Measurements from ENCODE around the gene ADIG. TPM values are rescaled to one million over a fixed set of nuclear protein-coding genes. Genes with fewer than 3 reads are reported as not detected.

The ADIG gene
- total and polyA plus RNA-seq, 2 of the 13 experiments (the other 11 are each of a cell fraction or from before 2014, with no cell fraction given): 0.15 TPM; not detected in 1

- TF ChIP-seq STAT5B (CRISPR knock-in tag; IDR thresholded peaks at IDR 0.05) (no peak), THAP9 (CRISPR knock-in tag; IDR thresholded peaks at IDR 0.05; ENCODE audit: borderline replicate concordance) (no peak), ZNF512 (CRISPR knock-in tag; IDR thresholded peaks at IDR 0.05) (no peak), ARNTL (CRISPR knock-in tag; IDR thresholded peaks at IDR 0.05) (no peak), CHCHD3 (CRISPR knock-in tag; IDR thresholded peaks at IDR 0.05) (no peak), RELA (CRISPR knock-in tag; IDR thresholded peaks at IDR 0.05) (no peak; the same call in 1 of the 2 replicates), NR2F6 (IDR thresholded peaks at IDR 0.05) (peak; percentile 100), NR2F6 (CRISPR knock-in tag; IDR thresholded peaks at IDR 0.05) (peak; percentile 100), RFX1 (IDR thresholded peaks at IDR 0.05) (no peak), ARNT (IDR thresholded peaks at IDR 0.05) (no peak), MIER3 (CRISPR knock-in tag; IDR thresholded peaks at IDR 0.05; ENCODE audit: borderline replicate concordance) (peak; percentile 97; the same call in 1 of the 2 replicates), HOXD1 (CRISPR knock-in tag; IDR thresholded peaks at IDR 0.05) (peak; percentile 94), GABPB1 (CRISPR knock-in tag; IDR thresholded peaks at IDR 0.05) (no peak), POGZ (CRISPR knock-in tag; IDR thresholded peaks at IDR 0.05) (peak; percentile 78; the same call in 1 of the 2 replicates), ZNF672 (CRISPR knock-in tag; IDR thresholded peaks at IDR 0.05) (no peak)
- TF ChIP-seq, protein P1, sequence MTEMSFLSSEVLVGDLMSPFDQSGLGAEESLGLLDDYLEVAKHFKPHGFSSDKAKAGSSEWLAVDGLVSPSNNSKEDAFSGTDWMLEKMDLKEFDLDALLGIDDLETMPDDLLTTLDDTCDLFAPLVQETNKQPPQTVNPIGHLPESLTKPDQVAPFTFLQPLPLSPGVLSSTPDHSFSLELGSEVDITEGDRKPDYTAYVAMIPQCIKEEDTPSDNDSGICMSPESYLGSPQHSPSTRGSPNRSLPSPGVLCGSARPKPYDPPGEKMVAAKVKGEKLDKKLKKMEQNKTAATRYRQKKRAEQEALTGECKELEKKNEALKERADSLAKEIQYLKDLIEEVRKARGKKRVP (CRISPR knock-in tag; IDR thresholded peaks at IDR 0.05): peak in 1 of 2 experiments; percentile 83; a peak in 2 of 4 replicates
- TF ChIP-seq, protein P2, sequence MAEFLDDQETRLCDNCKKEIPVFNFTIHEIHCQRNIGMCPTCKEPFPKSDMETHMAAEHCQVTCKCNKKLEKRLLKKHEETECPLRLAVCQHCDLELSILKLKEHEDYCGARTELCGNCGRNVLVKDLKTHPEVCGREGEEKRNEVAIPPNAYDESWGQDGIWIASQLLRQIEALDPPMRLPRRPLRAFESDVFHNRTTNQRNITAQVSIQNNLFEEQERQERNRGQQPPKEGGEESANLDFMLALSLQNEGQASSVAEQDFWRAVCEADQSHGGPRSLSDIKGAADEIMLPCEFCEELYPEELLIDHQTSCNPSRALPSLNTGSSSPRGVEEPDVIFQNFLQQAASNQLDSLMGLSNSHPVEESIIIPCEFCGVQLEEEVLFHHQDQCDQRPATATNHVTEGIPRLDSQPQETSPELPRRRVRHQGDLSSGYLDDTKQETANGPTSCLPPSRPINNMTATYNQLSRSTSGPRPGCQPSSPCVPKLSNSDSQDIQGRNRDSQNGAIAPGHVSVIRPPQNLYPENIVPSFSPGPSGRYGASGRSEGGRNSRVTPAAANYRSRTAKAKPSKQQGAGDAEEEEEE (CRISPR knock-in tag; IDR thresholded peaks at IDR 0.05; ENCODE audit: borderline replicate concordance): no peak
- TF ChIP-seq, protein P3, sequence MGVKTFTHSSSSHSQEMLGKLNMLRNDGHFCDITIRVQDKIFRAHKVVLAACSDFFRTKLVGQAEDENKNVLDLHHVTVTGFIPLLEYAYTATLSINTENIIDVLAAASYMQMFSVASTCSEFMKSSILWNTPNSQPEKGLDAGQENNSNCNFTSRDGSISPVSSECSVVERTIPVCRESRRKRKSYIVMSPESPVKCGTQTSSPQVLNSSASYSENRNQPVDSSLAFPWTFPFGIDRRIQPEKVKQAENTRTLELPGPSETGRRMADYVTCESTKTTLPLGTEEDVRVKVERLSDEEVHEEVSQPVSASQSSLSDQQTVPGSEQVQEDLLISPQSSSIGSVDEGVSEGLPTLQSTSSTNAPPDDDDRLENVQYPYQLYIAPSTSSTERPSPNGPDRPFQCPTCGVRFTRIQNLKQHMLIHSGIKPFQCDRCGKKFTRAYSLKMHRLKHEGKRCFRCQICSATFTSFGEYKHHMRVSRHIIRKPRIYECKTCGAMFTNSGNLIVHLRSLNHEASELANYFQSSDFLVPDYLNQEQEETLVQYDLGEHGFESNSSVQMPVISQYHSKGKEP (CRISPR knock-in tag; IDR thresholded peaks at IDR 0.05): no peak
- TF ChIP-seq, protein P4, sequence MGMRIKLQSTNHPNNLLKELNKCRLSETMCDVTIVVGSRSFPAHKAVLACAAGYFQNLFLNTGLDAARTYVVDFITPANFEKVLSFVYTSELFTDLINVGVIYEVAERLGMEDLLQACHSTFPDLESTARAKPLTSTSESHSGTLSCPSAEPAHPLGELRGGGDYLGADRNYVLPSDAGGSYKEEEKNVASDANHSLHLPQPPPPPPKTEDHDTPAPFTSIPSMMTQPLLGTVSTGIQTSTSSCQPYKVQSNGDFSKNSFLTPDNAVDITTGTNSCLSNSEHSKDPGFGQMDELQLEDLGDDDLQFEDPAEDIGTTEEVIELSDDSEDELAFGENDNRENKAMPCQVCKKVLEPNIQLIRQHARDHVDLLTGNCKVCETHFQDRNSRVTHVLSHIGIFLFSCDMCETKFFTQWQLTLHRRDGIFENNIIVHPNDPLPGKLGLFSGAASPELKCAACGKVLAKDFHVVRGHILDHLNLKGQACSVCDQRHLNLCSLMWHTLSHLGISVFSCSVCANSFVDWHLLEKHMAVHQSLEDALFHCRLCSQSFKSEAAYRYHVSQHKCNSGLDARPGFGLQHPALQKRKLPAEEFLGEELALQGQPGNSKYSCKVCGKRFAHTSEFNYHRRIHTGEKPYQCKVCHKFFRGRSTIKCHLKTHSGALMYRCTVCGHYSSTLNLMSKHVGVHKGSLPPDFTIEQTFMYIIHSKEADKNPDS (CRISPR knock-in tag; IDR thresholded peaks at IDR 0.05): no peak
Measured at GRCh38 chr20:38604873-38605303, 23.9 kb downstream of the ADIG start (continued).

All from HepG2 (cell line).